Measurements from ENCODE around the gene ZNF687. TPM values are rescaled to one million over a fixed set of nuclear protein-coding genes. Genes with fewer than 3 reads are reported as not detected.
A peak's percentile ranks its signal among the peaks of the same experiment; 100 is the strongest.

The ZNF687 gene, protein sequence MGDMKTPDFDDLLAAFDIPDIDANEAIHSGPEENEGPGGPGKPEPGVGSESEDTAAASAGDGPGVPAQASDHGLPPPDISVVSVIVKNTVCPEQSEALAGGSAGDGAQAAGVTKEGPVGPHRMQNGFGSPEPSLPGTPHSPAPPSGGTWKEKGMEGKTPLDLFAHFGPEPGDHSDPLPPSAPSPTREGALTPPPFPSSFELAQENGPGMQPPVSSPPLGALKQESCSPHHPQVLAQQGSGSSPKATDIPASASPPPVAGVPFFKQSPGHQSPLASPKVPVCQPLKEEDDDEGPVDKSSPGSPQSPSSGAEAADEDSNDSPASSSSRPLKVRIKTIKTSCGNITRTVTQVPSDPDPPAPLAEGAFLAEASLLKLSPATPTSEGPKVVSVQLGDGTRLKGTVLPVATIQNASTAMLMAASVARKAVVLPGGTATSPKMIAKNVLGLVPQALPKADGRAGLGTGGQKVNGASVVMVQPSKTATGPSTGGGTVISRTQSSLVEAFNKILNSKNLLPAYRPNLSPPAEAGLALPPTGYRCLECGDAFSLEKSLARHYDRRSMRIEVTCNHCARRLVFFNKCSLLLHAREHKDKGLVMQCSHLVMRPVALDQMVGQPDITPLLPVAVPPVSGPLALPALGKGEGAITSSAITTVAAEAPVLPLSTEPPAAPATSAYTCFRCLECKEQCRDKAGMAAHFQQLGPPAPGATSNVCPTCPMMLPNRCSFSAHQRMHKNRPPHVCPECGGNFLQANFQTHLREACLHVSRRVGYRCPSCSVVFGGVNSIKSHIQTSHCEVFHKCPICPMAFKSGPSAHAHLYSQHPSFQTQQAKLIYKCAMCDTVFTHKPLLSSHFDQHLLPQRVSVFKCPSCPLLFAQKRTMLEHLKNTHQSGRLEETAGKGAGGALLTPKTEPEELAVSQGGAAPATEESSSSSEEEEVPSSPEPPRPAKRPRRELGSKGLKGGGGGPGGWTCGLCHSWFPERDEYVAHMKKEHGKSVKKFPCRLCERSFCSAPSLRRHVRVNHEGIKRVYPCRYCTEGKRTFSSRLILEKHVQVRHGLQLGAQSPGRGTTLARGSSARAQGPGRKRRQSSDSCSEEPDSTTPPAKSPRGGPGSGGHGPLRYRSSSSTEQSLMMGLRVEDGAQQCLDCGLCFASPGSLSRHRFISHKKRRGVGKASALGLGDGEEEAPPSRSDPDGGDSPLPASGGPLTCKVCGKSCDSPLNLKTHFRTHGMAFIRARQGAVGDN
- 10 to 100 TPM; 35.5 to 37.0 TPM for total RNA-seq

DNA sequence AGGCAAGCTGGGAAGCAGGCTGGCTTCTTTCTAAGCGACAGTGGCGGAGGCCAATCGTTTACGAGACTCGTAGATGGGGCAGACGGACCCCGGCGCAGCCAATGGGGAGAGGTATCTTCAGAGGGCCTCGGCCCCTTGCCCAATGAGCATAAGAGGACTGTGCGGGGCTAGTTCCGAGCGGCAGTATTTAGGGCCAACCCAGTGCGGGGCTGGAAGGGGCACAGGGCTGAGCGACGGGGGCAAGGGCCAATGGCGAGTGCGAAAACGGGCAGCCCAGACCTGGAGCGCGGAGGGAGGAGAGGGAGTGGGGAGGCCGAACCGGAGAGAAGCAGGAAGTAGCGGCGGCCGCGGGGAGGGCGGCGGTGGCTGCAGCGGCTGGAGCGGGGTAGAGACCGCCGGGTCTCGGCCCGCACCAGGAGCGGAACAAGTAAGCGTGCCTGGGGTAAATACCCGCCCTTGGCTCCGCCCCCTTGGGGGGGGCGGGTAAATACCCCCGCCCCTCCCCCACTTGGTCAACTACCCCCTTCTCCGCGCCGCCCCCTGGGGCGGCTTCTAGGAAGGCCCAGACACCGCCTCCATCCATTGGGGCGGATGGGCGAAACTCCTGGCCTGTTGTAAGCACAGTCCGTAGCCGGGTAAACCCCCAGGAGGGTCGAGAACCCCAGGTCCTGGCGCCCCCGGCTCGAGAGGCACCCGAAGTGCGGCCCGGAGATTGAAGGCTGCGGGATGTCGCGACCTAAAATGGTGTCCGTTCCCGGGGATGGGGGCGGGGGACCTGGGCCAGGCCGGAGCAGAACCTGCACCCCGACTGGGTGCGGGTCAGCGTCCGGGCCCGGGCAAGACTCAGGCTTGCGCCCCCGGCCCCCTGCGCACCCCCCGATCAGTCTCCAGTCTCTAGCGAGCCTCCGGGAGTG is at the start of gene ZNF687:
TSS of gene ZNF687 (plus strand) at position 331 of the 914 bp plus-strand sequence. CDS start 3,993 bp downstream, outside the sequence.
- Mint-ChIP-seq H3K9me3 (no peaks in the 10 kb centered on the region), H3K27ac (peak within 1 kb of the TSS; percentile 98), H3K36me3 (peaks cover 2% of the 10 kb centered on the region), H3K4me3 (peak within 1 kb of the TSS; percentile 99), H3K27me3 (no peaks in the 10 kb centered on the region), H3K4me1 (peaks cover 20% of the 10 kb centered on the region)
- DNase-seq: peak; percentile 97
- peak; percentile 94 for ATAC-seq (ENCODE audit: low read depth)
- POLR2A ChIA-PET: interaction anchor here (0.6 to 3.5 kb wide), 22 partner anchors 10 to 918 kb away, joined by 3 to 22 read pairs (median 4); partner anchors contain the start of genes PI4KB, PIP5K1A, POGZ and PSMB4

DNA sequence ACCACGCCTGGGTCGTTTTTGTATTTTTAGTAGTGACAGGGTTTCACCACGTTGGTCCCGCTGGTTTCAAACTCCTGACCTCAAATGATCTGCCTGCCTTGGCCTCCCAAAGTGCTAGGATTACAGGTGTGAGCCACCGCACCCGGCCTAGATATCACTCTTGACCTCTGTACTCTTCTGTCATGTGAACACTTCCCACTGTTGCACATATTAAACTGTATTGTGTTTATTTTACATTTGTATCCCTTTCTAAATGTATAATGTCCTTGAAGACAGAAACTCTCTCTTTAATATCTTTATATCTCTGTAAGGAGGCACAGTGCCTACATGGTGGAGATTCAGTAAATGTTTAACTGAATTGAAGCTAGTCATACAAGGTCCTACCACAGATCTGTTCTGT is 46.9 kb upstream of the ZNF687 start:
- DNase-seq: no peak
- no peak for ATAC-seq (ENCODE audit: low read depth)
- H3K36me3 Mint-ChIP-seq: peaks cover 38% of the 10 kb centered on the region
- no peaks in the 10 kb centered on the region for H3K27me3 Mint-ChIP-seq
- H3K9me3 Mint-ChIP-seq: no peaks in the 10 kb centered on the region
- H3K27ac Mint-ChIP-seq: peak overlapping the region; percentile 15
- no peaks in the 10 kb centered on the region for H3K4me1 Mint-ChIP-seq
- POLR2A ChIA-PET: interaction anchor here (1.0 kb wide), 1 partner anchor 46 kb away, joined by 3 read pairs; the partner anchor contains the start of gene VPS72
- H3K4me3 Mint-ChIP-seq: no peak overlapping the region

DNA sequence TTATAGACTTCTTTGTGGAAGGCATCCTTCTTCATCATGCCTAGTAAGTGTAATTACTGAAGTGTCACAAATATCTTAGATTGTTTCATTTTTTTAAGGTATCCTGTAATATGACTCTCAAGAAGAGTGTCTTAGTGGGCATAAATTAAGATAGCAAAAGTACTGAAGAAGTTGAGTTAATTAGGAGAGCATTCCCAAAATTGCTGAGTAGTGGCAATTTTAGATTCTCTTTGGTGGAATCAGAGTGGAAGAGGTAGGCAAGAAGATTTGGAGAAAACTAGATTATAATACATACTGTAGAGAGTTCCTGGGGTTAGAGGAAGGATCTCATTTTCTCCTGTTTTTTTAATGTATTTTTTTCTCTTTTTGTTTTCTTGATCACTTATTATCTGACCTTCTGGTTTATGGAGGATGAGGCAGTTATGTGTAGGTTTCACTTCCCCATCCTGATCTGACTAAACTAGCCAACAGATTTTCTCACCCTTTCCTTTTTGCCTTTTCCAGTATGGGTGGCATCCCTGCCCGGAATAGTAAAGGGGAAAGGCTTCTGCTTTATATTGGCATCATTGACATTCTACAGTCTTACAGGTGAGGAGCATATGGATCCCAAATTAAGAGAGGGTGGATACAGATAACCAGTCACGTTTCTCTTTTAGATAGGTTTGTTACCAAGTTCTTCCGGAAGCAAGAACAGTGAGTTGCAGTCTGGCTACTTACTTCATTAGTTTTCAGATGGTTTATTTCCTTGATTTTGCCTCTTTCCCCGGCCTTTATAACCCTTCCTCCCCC is 44.2 kb upstream of the ZNF687 start:
- no peaks in the 10 kb centered on the region for H3K9me3 Mint-ChIP-seq
- ATAC-seq (ENCODE audit: low read depth): no peak
- H3K27me3 Mint-ChIP-seq: no peaks in the 10 kb centered on the region
- DNase-seq: no peak
- H3K4me1 Mint-ChIP-seq: no peaks in the 10 kb centered on the region
- H3K27ac Mint-ChIP-seq: no peak overlapping the region
- peaks cover 45% of the 10 kb centered on the region for H3K36me3 Mint-ChIP-seq
- no peak overlapping the region for H3K4me3 Mint-ChIP-seq
- POLR2A ChIA-PET: no interaction called here

DNA sequence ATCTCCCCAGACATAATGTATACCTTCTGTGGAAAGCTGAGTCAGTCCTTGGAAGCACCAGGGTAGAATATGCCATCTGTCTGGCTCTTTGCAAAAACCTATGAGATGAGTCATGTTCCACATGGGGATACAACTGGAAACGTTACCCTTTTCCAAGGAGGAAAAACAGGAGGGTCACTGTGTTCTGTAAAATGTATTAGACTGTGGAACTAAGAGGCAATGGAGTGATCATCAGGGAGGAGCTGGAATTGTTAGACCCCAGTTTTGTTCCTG is 43.7 kb upstream of the ZNF687 start:
- POLR2A ChIA-PET: interaction anchor here (0.7 kb wide), 1 partner anchor 271 kb away, joined by 3 read pairs; no protein-coding TSS in a partner anchor
- DNase-seq: no peak

DNA sequence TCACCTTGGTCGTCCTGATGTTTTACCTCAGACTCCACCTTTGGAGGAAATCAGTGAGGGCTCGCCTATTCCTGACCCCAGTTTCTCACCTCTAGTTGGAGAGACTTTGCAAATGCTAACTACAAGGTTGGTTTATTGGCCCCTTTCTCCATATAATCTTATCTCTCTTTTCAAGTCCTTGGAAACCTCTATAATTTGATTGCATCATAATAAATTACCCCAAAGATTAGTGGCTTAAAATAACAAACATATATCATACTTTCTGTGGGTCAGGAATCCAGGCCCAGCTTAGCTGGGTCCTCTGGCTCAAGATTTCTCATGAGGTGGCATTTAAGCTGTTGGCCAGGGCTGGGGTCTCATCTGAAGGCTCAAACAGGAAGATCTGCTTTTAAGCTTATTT is 39.7 kb upstream of the ZNF687 start:
- ATAC-seq (ENCODE audit: low read depth): no peak
- H3K4me1 Mint-ChIP-seq: no peaks in the 10 kb centered on the region
- H3K27me3 Mint-ChIP-seq: no peaks in the 10 kb centered on the region
- no peaks in the 10 kb centered on the region for H3K9me3 Mint-ChIP-seq
- POLR2A ChIA-PET: no interaction called here
- no peak overlapping the region for H3K27ac Mint-ChIP-seq
- DNase-seq: no peak
- H3K4me3 Mint-ChIP-seq: no peak overlapping the region
- H3K36me3 Mint-ChIP-seq: peaks cover 43% of the 10 kb centered on the region

More for the DNA sequence above, 43.7 kb upstream of the ZNF687 start:
- no peak overlapping the region for H3K4me3 Mint-ChIP-seq
- no peaks in the 10 kb centered on the region for H3K27me3 Mint-ChIP-seq
- H3K9me3 Mint-ChIP-seq: no peaks in the 10 kb centered on the region
- H3K27ac Mint-ChIP-seq: no peak overlapping the region
- peaks cover 45% of the 10 kb centered on the region for H3K36me3 Mint-ChIP-seq
- ATAC-seq (ENCODE audit: low read depth): no peak
- no peaks in the 10 kb centered on the region for H3K4me1 Mint-ChIP-seq

DNA sequence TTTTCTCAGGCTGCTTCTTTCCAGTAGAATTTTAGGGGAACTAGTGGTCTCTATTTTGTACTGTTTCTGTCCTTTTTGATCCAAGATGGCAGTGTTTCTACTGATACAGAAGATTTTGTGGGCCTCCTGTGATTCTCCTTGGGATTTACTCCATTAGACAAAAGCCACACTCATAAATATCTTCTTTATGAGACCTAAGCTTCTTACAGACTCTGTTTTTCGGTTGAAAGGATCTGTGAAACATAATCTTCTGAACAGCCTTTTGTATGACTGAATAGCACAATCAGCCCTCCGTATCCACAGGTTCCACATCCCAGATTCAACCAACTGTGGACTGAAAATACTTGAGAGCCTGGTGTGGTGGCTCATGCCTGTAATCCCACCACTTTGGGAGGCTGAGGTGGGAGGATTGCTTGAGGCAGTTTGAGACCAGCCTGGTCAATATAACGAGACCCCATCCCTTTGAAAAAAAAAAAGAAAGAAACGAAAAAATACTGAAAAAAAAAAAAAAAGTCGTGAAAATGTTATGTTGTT is 38.3 kb upstream of the ZNF687 start:
- no peak for ATAC-seq (ENCODE audit: low read depth)
- H3K4me1 Mint-ChIP-seq: no peaks in the 10 kb centered on the region
- H3K27ac Mint-ChIP-seq: peak overlapping the region; percentile 45
- no peak for DNase-seq
- H3K27me3 Mint-ChIP-seq: no peaks in the 10 kb centered on the region
- POLR2A ChIA-PET: no interaction called here
- H3K4me3 Mint-ChIP-seq: no peak overlapping the region
- no peaks in the 10 kb centered on the region for H3K9me3 Mint-ChIP-seq
- peaks cover 36% of the 10 kb centered on the region for H3K36me3 Mint-ChIP-seq

DNA sequence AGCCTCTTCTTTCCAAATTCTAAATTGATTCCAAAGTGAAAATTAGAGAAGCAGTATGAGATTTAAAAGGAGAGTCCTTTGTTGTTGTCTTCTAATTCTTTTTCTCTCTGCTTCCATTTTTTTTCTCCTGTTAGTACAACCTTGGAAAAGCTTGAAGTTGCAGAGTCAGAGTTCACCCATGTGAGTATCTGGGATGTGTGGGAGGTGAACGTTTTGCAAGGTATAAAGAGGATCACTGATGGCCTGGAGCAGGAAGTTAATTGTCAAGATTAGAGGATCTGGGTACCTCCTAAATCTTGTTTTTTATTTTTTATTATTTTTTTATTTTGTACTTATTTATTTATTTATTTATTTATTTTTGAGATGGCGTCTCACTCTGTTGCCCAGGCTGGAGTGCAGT is 35.3 kb upstream of the ZNF687 start:
- Mint-ChIP-seq H3K36me3 (peaks cover 25% of the 10 kb centered on the region), H3K27ac (no peak overlapping the region), H3K4me1 (peaks cover 1% of the 10 kb centered on the region), H3K9me3 (no peaks in the 10 kb centered on the region), H3K27me3 (no peaks in the 10 kb centered on the region), H3K4me3 (no peak overlapping the region)
- DNase-seq: no peak
- POLR2A ChIA-PET: no interaction called here
- no peak for ATAC-seq (ENCODE audit: low read depth)

DNA sequence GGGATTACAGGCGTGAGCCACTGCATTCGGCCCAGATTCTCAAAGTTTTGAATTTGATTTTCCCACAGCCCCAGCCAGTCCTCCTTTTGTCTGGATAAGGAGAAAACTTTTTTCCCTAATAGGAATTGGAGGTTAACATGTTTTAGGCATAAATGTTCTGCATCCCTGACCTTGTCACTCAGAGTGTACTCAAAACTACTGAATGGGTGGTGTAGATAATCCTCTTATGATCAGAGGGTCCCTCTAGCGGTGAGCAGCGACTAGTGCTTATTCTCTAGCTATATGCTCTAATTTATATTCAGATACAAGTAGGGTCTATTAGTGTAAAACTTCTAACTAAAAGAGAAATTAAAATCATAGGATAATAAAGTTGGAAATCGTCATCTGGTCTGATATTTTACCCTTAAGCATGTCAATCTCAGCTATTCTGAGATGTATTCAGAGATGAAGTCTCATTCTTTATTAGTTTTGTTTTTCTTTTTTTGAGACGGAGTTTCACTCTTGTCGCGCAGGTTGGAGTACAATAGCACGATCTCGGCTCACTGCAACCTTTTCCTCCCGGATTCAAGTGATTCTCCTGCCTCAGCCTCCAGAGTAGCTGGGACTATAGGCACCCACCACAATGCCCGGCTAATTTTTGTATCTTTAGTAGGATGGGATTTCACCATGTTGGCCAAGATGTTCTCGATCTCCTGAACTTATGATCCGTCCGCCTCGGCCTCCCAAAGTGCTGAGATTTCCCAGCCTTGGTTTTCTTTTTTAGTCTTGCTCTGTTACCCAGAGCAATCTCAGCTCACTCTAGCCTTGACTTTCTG is 30.2 kb upstream of the ZNF687 start:
- DNase-seq: no peak
- POLR2A ChIA-PET: interaction anchor here (0.5 to 1.2 kb wide), 6 partner anchors 30 to 170 kb away, joined by 3 to 4 read pairs (median 4); partner anchors contain the start of genes LYSMD1, SCNM1, VPS72 and ZNF687
- no peak for ATAC-seq (ENCODE audit: low read depth)
- Mint-ChIP-seq H3K9me3 (no peaks in the 10 kb centered on the region), H3K4me1 (peaks cover 11% of the 10 kb centered on the region), H3K27me3 (no peaks in the 10 kb centered on the region), H3K4me3 (no peak overlapping the region), H3K27ac (no peak overlapping the region), H3K36me3 (peaks cover 4% of the 10 kb centered on the region)

DNA sequence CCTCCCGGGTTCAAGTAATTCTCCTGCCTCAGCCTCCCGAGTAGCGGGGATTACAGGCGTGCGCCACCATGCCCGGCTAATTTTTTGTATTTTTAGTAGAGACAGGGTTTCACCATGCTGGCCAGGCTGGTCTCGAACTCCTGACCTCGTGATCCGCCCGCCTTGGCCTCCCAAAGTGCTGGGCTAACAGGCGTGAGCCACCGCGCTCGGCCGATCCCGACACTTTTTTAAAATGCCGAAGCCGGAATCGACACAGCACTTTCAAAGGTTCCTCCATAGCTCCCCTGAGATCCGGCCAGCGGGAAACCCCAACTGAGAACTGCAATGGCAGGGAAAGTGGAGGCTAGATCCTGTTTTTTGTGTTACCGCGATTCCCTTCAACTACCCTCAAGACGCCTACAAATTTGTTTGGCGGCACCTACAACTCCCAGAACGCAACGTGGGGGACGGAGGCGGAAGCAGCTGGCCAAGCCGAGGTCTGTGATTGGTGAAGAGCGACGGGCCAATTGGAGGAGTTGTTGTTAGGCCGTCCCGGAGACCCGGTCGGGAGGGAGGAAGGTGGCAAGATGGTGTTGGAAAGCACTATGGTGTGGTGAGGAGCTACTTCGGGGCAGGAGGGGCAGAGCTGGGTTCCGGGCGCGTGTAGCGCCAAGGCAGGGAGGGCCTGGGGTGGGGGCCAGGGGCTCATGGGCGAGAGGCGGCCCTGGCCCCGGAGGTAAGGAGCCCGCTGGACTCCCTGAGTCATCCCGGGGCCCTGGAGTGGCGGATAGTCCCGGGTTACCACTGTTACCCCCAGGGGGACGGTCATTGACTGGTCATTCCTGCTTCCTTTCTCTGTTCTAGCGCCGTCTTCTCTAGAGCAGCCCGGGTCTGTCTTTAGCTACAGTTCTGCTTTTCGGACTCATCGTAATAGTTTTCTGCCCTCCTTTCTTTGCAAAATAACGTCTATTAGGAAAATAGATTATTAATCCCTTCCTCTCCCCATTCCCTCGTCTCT is 27.6 kb upstream of the ZNF687 start, which contains the start of gene PSMD4:
TSS of gene PSMD4 (plus strand) at position 518 of the 997 bp plus-strand sequence. CDS start at position 567, 49 bp downstream.
- no peaks in the 10 kb centered on the region for H3K27me3 Mint-ChIP-seq
- peak within 1 kb of the TSS; percentile 91 for H3K4me3 Mint-ChIP-seq
- H3K9me3 Mint-ChIP-seq: no peaks in the 10 kb centered on the region
- DNase-seq: peak; percentile 86
- POLR2A ChIA-PET: interaction anchor here (0.6 to 2.0 kb wide), 11 partner anchors 11 to 123 kb away, joined by 3 to 22 read pairs (median 4); partner anchors contain the start of genes PI4KB, SEMA6C, TNFAIP8L2 and VPS72
- H3K4me1 Mint-ChIP-seq: peaks cover 20% of the 10 kb centered on the region
- peak within 1 kb of the TSS; percentile 90 for H3K27ac Mint-ChIP-seq
- peaks cover 2% of the 10 kb centered on the region for H3K36me3 Mint-ChIP-seq
- ATAC-seq (ENCODE audit: low read depth): peak; percentile 97

DNA sequence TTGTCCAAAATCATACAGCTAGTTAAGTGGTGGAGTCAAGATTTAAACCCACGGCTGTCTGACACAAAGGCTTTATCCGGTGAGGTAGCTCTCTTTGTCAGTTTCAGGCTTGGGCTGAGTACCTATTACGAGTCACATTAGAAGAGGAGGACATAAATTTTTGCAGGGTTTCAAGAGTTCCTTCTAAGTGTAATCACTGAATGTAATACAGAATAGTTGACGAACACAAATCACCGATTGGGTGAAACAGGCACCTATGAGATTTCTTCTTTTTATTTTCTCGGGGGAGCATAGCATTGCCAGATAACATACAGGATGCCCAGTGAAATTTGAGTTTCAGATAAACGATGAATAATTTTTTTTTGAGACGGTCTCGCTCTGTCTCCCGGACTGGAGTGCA is 26.7 kb upstream of the ZNF687 start:
- POLR2A ChIA-PET: interaction anchor here (0.6 to 2.0 kb wide), 11 partner anchors 10 to 124 kb away, joined by 3 to 22 read pairs (median 4); partner anchors contain the start of genes PI4KB, SEMA6C, TNFAIP8L2 and VPS72
- no peak for ATAC-seq (ENCODE audit: low read depth)
- Mint-ChIP-seq H3K36me3 (peaks cover 2% of the 10 kb centered on the region), H3K4me1 (peaks cover 20% of the 10 kb centered on the region), H3K27me3 (no peaks in the 10 kb centered on the region), H3K4me3 (peak overlapping the region; percentile 91), H3K9me3 (no peaks in the 10 kb centered on the region), H3K27ac (peak overlapping the region; percentile 90)
- no peak for DNase-seq
